MCF 10A (cell line): ENCODE measurements around the gene PINLYP. TPM values are rescaled to one million over a fixed set of nuclear protein-coding genes. Genes with fewer than 3 reads are reported as not detected.

Source experiments
- BruUV-seq: library from RNA; stranded (reverse); fragments of 400-500 nt; replicated peaks from 2 replicates; lab custom pipeline; 2021; lab: Mats Ljungman, UMichigan
- CTCF ChIA-PET: fragments of 300-600 bp; sonication (Branson Sonifier 250); formaldehyde crosslinking; extraction: SDS; loops from one replicate; lab custom pipeline; 2021; ENCODE audit warnings: antibody characterized with exemption, inconsistent platforms; lab: Yijun Ruan, JAX
- POLR2A ChIA-PET: fragments of 300-600, 350-650 bp; sonication (Branson Sonifier 250); formaldehyde crosslinking; extraction: SDS; loops from one replicate; lab custom pipeline; 2020; ENCODE audit warnings: antibody characterized with exemption, inconsistent platforms; lab: Yijun Ruan, JAX
- DNase-seq: peaks from one replicate; pipeline ENCODE4 v3.0.0-alpha.2; 2018; ENCODE audit not compliant: unreplicated experiment
- H3K27ac Mint-ChIP-seq: one replicate; pipeline ENCODE4 v1.8.0; 2022; ENCODE audit warnings: mild to moderate bottlenecking, low read depth, mixed read lengths; ENCODE audit not compliant: unreplicated experiment
- H3K27me3 Mint-ChIP-seq: one replicate; pipeline ENCODE4 v1.8.0; 2022; ENCODE audit warnings: mixed read lengths; ENCODE audit not compliant: insufficient read depth, unreplicated experiment
- H3K36me3 Mint-ChIP-seq: one replicate; pipeline ENCODE4 v1.8.0; 2022; ENCODE audit warnings: mild to moderate bottlenecking, moderate library complexity, mixed read lengths; ENCODE audit not compliant: insufficient read depth, unreplicated experiment
- H3K4me1 Mint-ChIP-seq: one replicate; pipeline ENCODE4 v1.8.0; 2022; ENCODE audit warnings: mixed read lengths; ENCODE audit not compliant: insufficient read depth, unreplicated experiment
- H3K4me3 Mint-ChIP-seq: one replicate; pipeline ENCODE4 v1.8.0; 2022; ENCODE audit warnings: mild to moderate bottlenecking, moderate library complexity, mixed read lengths; ENCODE audit not compliant: unreplicated experiment
- H3K9me3 Mint-ChIP-seq: one replicate; pipeline ENCODE4 v1.8.0; 2022; ENCODE audit warnings: mixed read lengths; ENCODE audit not compliant: unreplicated experiment
- CTCF ChIP-seq: fragments of 200-600 bp; IDR thresholded peaks from one replicate; pipeline ENCODE4 v1.8.0; 2022; ENCODE audit warnings: antibody characterized with exemption, mild to moderate bottlenecking; ENCODE audit not compliant: unreplicated experiment
- intact Hi-C: fragments of 100-400 bp; cut with micrococcal nuclease; formaldehyde crosslinking; loops from 2 replicates; pipeline ENCODE4 v1.14.1; 2022
- total RNA-seq: library from RNA; stranded (reverse); gene quantifications from 2 replicates; pipeline ENCODE4 v1.2.3, GENCODE V29; 2022

Gene PINLYP
- total RNA-seq, 1 experiment from 2014 or later: not detected

GRCh38 chr19:43533546-43534304, 41.9 kb upstream of the PINLYP start:
- Mint-ChIP-seq H3K36me3 (peaks cover 9% of the 10 kb centered on the region), H3K9me3 (peaks cover 5% of the 10 kb centered on the region), H3K27ac (peak overlapping the region; percentile 3), H3K4me1 (peaks cover 8% of the 10 kb centered on the region), H3K27me3 (no peaks in the 10 kb centered on the region), H3K4me3 (peak overlapping the region; percentile 78)
- peak; percentile 100 for DNase-seq
- no peak for TF ChIP-seq CTCF
- no TSS peak for BruUV-seq
- ChIA-PET POLR2A (interaction anchor here (0.6 to 3.5 kb wide), 20 partner anchors 9 to 251 kb away, joined by 3 to 39 read pairs (median 6); partner anchors contain the start of genes IRGQ, LYPD3, PINLYP and XRCC1), CTCF (interaction anchor here (0.6 to 1.0 kb wide), 3 partner anchors 118 to 276 kb away, joined by 3 read pairs; no protein-coding TSS in a partner anchor)
- intact Hi-C loops: loop anchor here (2.0 to 10.0 kb wide), 2 partner anchors 63 to 131 kb away; partner anchors contain the start of genes IRGQ and ZNF576

GRCh38 chr19:43534305-43534815, 41.2 kb upstream of the PINLYP start:
- intact Hi-C loops: loop anchor here (10.0 kb wide), 1 partner anchor 130 kb away; no protein-coding TSS in a partner anchor
- DNase-seq: no peak
- Mint-ChIP-seq H3K9me3 (peaks cover 11% of the 10 kb centered on the region), H3K4me1 (peaks cover 7% of the 10 kb centered on the region), H3K27me3 (no peaks in the 10 kb centered on the region), H3K27ac (no peak overlapping the region), H3K36me3 (peaks cover 8% of the 10 kb centered on the region), H3K4me3 (peak overlapping the region; percentile 78)
- CTCF ChIA-PET: interaction anchor here (0.6 to 2.7 kb wide), 3 partner anchors 60 to 87 kb away, joined by 3 to 9 read pairs (median 8); no protein-coding TSS in a partner anchor
- BruUV-seq: no TSS peak
- no peak for TF ChIP-seq CTCF
- POLR2A ChIA-PET: interaction anchor here (1.3 to 3.5 kb wide), 7 partner anchors 9 to 89 kb away, joined by 3 to 39 read pairs (median 6); partner anchors contain the start of genes IRGQ and ZNF576

- intact Hi-C loops: loop anchor here (10.0 kb wide), 1 partner anchor 130 kb away; no protein-coding TSS in a partner anchor
These were observed 40.5 kb upstream of the PINLYP start for GRCh38 chr19:43534816-43535761.

More at GRCh38 chr19:43534816-43535761, 40.5 kb upstream of the PINLYP start:
- H3K4me1 Mint-ChIP-seq: peaks cover under 1% of the 10 kb centered on the region
- no peak overlapping the region for H3K4me3 Mint-ChIP-seq
- ChIA-PET CTCF (interaction anchor here (0.6 to 2.7 kb wide), 8 partner anchors 16 to 133 kb away, joined by 3 to 19 read pairs (median 6); no protein-coding TSS in a partner anchor), POLR2A (interaction anchor here (0.6 to 1.8 kb wide), 6 partner anchors 9 to 219 kb away, joined by 3 to 5 read pairs (median 4); partner anchors contain the start of genes IRGQ, PLAUR, SMG9 and ZNF576)
- no peak overlapping the region for H3K27ac Mint-ChIP-seq
- no peaks in the 10 kb centered on the region for H3K27me3 Mint-ChIP-seq
- BruUV-seq: no TSS peak
- peaks cover 13% of the 10 kb centered on the region for H3K9me3 Mint-ChIP-seq
- peaks cover 3% of the 10 kb centered on the region for H3K36me3 Mint-ChIP-seq
- peak; percentile 23 for DNase-seq
- TF ChIP-seq CTCF: peak; percentile 40
